Measurements from ENCODE around the gene STH.
A peak's percentile ranks its signal among the peaks of the same experiment; 100 is the strongest.

The STH gene

DNA sequence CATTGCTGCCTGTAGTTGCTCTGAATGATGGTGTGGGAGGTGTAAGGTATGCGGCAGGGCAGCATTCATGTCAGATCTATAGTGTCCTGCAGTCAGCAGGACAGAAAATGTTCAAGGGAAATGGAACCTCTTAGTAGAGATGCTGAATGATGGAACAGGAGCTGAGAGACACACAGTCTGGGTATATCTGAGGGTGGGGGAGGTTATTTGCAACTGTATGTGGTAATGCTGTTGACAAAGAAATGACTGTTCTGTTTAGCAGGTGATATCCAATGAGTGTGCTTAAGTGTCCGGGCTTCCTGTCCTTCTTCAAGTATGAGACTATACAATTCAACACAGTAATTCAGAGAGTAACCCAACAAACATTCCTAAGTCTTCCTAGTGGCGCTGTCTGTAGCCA is 46.6 kb downstream of the STH start:
- H3K27ac ChIP-seq (ENCODE audit: poor library complexity, severe bottlenecking), result no peak overlapping the region
- ATAC-seq (ENCODE audit: low read depth) (0 out of 3 replicates have a peak, but pooled peaks have one; percentile 25), DNase-seq (ENCODE audit: low spot score) (no peak)
- no peaks in the 10 kb centered on the region for H3K27me3 ChIP-seq (ENCODE audit: insufficient read depth, poor library complexity, severe bottlenecking)
- no peaks in the 10 kb centered on the region for H3K4me1 ChIP-seq (ENCODE audit: insufficient read depth, poor library complexity, severe bottlenecking)
- TF ChIP-seq, protein P1, sequence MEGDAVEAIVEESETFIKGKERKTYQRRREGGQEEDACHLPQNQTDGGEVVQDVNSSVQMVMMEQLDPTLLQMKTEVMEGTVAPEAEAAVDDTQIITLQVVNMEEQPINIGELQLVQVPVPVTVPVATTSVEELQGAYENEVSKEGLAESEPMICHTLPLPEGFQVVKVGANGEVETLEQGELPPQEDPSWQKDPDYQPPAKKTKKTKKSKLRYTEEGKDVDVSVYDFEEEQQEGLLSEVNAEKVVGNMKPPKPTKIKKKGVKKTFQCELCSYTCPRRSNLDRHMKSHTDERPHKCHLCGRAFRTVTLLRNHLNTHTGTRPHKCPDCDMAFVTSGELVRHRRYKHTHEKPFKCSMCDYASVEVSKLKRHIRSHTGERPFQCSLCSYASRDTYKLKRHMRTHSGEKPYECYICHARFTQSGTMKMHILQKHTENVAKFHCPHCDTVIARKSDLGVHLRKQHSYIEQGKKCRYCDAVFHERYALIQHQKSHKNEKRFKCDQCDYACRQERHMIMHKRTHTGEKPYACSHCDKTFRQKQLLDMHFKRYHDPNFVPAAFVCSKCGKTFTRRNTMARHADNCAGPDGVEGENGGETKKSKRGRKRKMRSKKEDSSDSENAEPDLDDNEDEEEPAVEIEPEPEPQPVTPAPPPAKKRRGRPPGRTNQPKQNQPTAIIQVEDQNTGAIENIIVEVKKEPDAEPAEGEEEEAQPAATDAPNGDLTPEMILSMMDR (IDR thresholded peaks at IDR 0.05; ENCODE audit: poor library complexity, severe bottlenecking), result no peak
- H3K36me3 ChIP-seq (ENCODE audit: low read depth), result peaks cover 92% of the 10 kb centered on the region
- H3K9me3 ChIP-seq (ENCODE audit: severe bottlenecking), result no peaks in the 10 kb centered on the region
- no peak overlapping the region for H3K4me3 ChIP-seq (ENCODE audit: severe bottlenecking)

DNA sequence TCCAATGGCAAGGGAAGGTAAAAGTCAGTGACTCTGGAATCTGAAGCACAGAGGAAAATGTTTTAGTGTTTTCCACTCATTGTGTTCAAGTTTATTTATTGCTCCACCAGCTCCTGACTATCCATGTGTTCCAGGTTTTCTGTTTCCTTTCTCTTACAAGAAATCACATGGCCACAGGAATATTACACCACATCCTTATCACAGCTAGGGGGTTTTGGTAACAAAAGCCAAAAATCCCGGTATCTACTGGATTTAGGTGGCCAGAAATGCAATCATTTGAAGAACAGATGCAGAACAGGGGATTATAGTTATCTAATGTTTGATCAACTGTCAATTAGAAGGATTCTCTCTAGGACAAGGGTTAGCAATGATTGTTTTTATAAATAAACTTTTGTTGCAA is 47.9 kb downstream of the STH start:
- ATAC-seq (ENCODE audit: low read depth) (no peak), DNase-seq (ENCODE audit: low spot score) (no peak)
- Histone ChIP-seq H3K27me3 (ENCODE audit: insufficient read depth, poor library complexity, severe bottlenecking) (no peaks in the 10 kb centered on the region), H3K27ac (ENCODE audit: poor library complexity, severe bottlenecking) (no peak overlapping the region), H3K9me3 (ENCODE audit: severe bottlenecking) (no peaks in the 10 kb centered on the region), H3K4me1 (ENCODE audit: insufficient read depth, poor library complexity, severe bottlenecking) (no peaks in the 10 kb centered on the region), H3K4me3 (ENCODE audit: severe bottlenecking) (no peak overlapping the region), H3K36me3 (ENCODE audit: low read depth) (peaks cover 91% of the 10 kb centered on the region)
- TF ChIP-seq, protein P1 (IDR thresholded peaks at IDR 0.05; ENCODE audit: poor library complexity, severe bottlenecking), result no peak

DNA sequence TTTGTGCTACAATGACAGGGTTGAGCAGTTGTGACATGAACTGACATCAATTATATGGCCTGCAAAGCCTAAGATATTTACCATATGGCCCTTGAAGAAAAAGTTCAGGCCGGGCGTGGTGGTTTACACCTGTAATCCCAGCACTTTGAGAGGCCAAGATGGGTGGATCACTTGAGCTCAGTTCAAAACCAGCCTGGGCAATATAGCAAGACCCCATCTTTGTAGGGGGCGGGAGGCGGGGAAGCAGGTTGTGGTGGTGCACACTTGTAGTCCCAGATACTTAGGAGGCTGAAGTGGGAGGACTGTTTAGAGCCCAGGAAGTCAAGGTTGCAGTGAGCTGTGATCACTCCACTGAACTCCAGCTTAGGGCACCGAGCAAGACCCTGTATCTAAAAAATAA is 48.3 kb downstream of the STH start:
- no peaks in the 10 kb centered on the region for H3K9me3 ChIP-seq (ENCODE audit: severe bottlenecking)

DNA sequence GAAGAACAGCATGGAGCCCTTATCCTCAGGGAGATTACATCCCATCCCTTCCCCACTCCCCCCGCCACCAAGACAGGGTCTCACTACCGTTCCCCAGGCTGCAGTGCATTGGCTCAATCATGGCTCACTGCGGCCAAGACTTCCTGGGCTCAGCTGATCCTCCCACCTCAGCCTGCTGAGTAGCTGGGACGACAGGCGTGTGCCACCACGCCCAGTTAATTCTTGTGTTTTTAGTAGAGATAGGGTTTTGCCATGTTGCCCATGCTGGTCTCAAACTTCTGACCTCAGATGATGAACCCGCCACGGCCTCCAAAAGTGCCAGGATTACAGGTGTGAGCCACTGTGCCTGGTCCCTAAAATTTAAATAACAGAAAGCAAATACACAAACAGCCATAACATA is 48.8 kb downstream of the STH start:
- Histone ChIP-seq H3K27me3 (ENCODE audit: insufficient read depth, poor library complexity, severe bottlenecking) (no peaks in the 10 kb centered on the region), H3K27ac (ENCODE audit: poor library complexity, severe bottlenecking) (no peak overlapping the region), H3K4me1 (ENCODE audit: insufficient read depth, poor library complexity, severe bottlenecking) (no peaks in the 10 kb centered on the region), H3K4me3 (ENCODE audit: severe bottlenecking) (no peak overlapping the region), H3K9me3 (ENCODE audit: severe bottlenecking) (no peaks in the 10 kb centered on the region), H3K36me3 (ENCODE audit: low read depth) (peaks cover 82% of the 10 kb centered on the region)
- no peak for DNase-seq (ENCODE audit: low spot score)
- TF ChIP-seq, protein P1 (IDR thresholded peaks at IDR 0.05; ENCODE audit: poor library complexity, severe bottlenecking), result no peak
- ATAC-seq (ENCODE audit: low read depth), result no peak

More for the DNA sequence above, 48.3 kb downstream of the STH start:
- Histone ChIP-seq H3K27me3 (ENCODE audit: insufficient read depth, poor library complexity, severe bottlenecking) (no peaks in the 10 kb centered on the region), H3K27ac (ENCODE audit: poor library complexity, severe bottlenecking) (no peak overlapping the region), H3K36me3 (ENCODE audit: low read depth) (peaks cover 86% of the 10 kb centered on the region), H3K4me3 (ENCODE audit: severe bottlenecking) (no peak overlapping the region), H3K4me1 (ENCODE audit: insufficient read depth, poor library complexity, severe bottlenecking) (no peaks in the 10 kb centered on the region)
- TF ChIP-seq, protein P1 (IDR thresholded peaks at IDR 0.05; ENCODE audit: poor library complexity, severe bottlenecking), result no peak
- DNase-seq (ENCODE audit: low spot score), result no peak
- ATAC-seq (ENCODE audit: low read depth), result no peak

Measured in RWPE2 (cell line).